HepG2 (cell line): ENCODE data around the gene MCF2L. TPM values are rescaled to one million over a fixed set of nuclear protein-coding genes. Genes with fewer than 3 reads are reported as not detected.

Source experiments
- AGO2 ChIP-seq: fragments of 200-400 bp; formaldehyde crosslinking; optimal IDR thresholded peaks from 2 replicates; pipeline ENCODE3; 2017; ENCODE audit warnings: mild to moderate bottlenecking, low read depth, low read length, moderate library complexity
- ARHGAP35 ChIP-seq: sonication (generic); formaldehyde crosslinking; IDR thresholded peaks from 2 replicates; pipeline ENCODE4 v1.9.0; 2022; ENCODE audit warnings: mild to moderate bottlenecking, inconsistent platforms, moderate library complexity, missing genetic modification reagents, borderline replicate concordance
- KDM2A ChIP-seq: sonication (generic); formaldehyde crosslinking; IDR thresholded peaks from 2 replicates; pipeline ENCODE4 v1.4.0; 2020; ENCODE audit warnings: low read depth, missing genetic modification reagents, borderline replicate concordance
- KLF11 ChIP-seq: IDR thresholded peaks from 2 replicates; pipeline ENCODE4 v1.6.1; 2016; ENCODE audit warnings: missing compliant biosample characterization
- MED1 ChIP-seq: sonication (generic); formaldehyde crosslinking; IDR thresholded peaks from 2 replicates; pipeline ENCODE4 v1.4.0; 2020; ENCODE audit warnings: missing genetic modification reagents
- NFATC3 ChIP-seq: sonication (generic); formaldehyde crosslinking; IDR thresholded peaks from 2 replicates; pipeline ENCODE4 v1.5.1; 2020; ENCODE audit warnings: mild to moderate bottlenecking, missing genetic modification reagents
- SALL1 ChIP-seq: sonication (generic); formaldehyde crosslinking; IDR thresholded peaks from 2 replicates; pipeline ENCODE4 v1.8.0; 2022; ENCODE audit warnings: mild to moderate bottlenecking, missing genetic modification reagents
- SNAPC2 ChIP-seq: sonication (generic); formaldehyde crosslinking; IDR thresholded peaks from 2 replicates; pipeline ENCODE4 v1.8.1; 2022; ENCODE audit warnings: mild to moderate bottlenecking, missing genetic modification reagents
- ZBTB7A ChIP-seq: sonication (generic); formaldehyde crosslinking; IDR thresholded peaks from 2 replicates; pipeline ENCODE4 v1.8.0; 2022; ENCODE audit warnings: mild to moderate bottlenecking, missing genetic modification reagents
- ZNF235 ChIP-seq: sonication (generic); formaldehyde crosslinking; IDR thresholded peaks from 2 replicates; pipeline ENCODE4 v1.8.1; 2023; ENCODE audit warnings: mild to moderate bottlenecking, missing genetic modification reagents, borderline replicate concordance
- ZNF263 ChIP-seq: sonication (generic); formaldehyde crosslinking; IDR thresholded peaks from 2 replicates; pipeline ENCODE4 v1.4.0; 2020; ENCODE audit warnings: missing genetic modification reagents
- ZNF292 ChIP-seq: sonication (generic); formaldehyde crosslinking; IDR thresholded peaks from 2 replicates; pipeline ENCODE4 v1.8.1; 2022; ENCODE audit warnings: mild to moderate bottlenecking, low read depth, missing genetic modification reagents, borderline replicate concordance
- ZNF3 ChIP-seq: IDR thresholded peaks from 2 replicates; pipeline ENCODE4 v1.7.0; 2017; ENCODE audit warnings: inconsistent platforms
- ZNF431 ChIP-seq: sonication (generic); formaldehyde crosslinking; IDR thresholded peaks from 2 replicates; pipeline ENCODE4 v1.9.0; 2022; ENCODE audit warnings: missing genetic modification reagents, low read depth, mild to moderate bottlenecking, borderline replicate concordance
- ZNF564 ChIP-seq: sonication (generic); formaldehyde crosslinking; IDR thresholded peaks from 2 replicates; pipeline ENCODE4 v1.8.1; 2023; ENCODE audit warnings: mild to moderate bottlenecking, missing genetic modification reagents
- ZNF687 ChIP-seq: sonication (generic); formaldehyde crosslinking; IDR thresholded peaks from 2 replicates; pipeline ENCODE4 v1.5.1; 2020; ENCODE audit warnings: mild to moderate bottlenecking, missing genetic modification reagents, moderate library complexity
- ZNF782 ChIP-seq: sonication (generic); formaldehyde crosslinking; IDR thresholded peaks from 2 replicates; pipeline ENCODE4 v1.4.0; 2020; ENCODE audit warnings: missing genetic modification reagents, mild to moderate bottlenecking, borderline replicate concordance
- ZNF878 ChIP-seq: sonication (generic); formaldehyde crosslinking; IDR thresholded peaks from 2 replicates; pipeline ENCODE4 v1.8.1; 2023; ENCODE audit warnings: mild to moderate bottlenecking, missing genetic modification reagents, moderate library complexity
- ZSCAN22 ChIP-seq: sonication (generic); formaldehyde crosslinking; IDR thresholded peaks from 2 replicates; pipeline ENCODE4 v1.4.0; 2020; ENCODE audit warnings: mild to moderate bottlenecking, missing genetic modification reagents
- ZXDC ChIP-seq: sonication (generic); formaldehyde crosslinking; IDR thresholded peaks from 2 replicates; pipeline ENCODE4 v1.5.0; 2020; ENCODE audit warnings: mild to moderate bottlenecking, missing genetic modification reagents
- polyA plus RNA-seq, 8 experiments: library from polyadenylated mRNA; depleted of rRNA in 3 of 8; stranded (reverse) in 7 of 8; unstranded in 1 of 8; fragments of >200 nt; fragmentation: Illumina TruSeq in 4 of 8; extraction: Trizol in 4 of 8; gene quantifications; 2 replicates each; pipeline versions ENCODE4 v1.2.1 to v1.2.3, GENCODE V29; 2011 to 2016; ENCODE audit warnings: low read depth in 4 of 8, missing spikeins in 1 of 8, mixed read lengths in 1 of 8; ENCODE audit not compliant: insufficient read depth in 1 of 8
- total RNA-seq, 5 experiments: library from RNA; depleted of rRNA; stranded (reverse); fragments of >200 nt; fragmentation: Illumina TruSeq; extraction: Trizol; gene quantifications; 2 replicates each; pipeline ENCODE4 v1.2.3, GENCODE V29; 2016; ENCODE audit warnings: low read depth in 1 of 5

MCF2L gene
- total and polyA plus RNA-seq, 2 of the 13 experiments (the other 11 are each of a cell fraction or from before 2014, with no cell fraction given): 19.4 to 28.4 TPM

- peak; percentile 18; the same call in 1 of the 2 replicates for TF ChIP-seq ZNF235 (CRISPR knock-in tag)
- peak; percentile 42 for TF ChIP-seq AGO2
- TF ChIP-seq ZSCAN22 (CRISPR knock-in tag): peak; percentile 89; the same call in 1 of the 2 replicates
- 0 out of 2 replicates have a peak, but pooled peaks have one; percentile 43 for TF ChIP-seq ZNF263 (CRISPR knock-in tag)
- TF ChIP-seq ZNF564 (CRISPR knock-in tag): no peak
- no peak for TF ChIP-seq ZNF292 (CRISPR knock-in tag)
- no peak for TF ChIP-seq ARHGAP35 (CRISPR knock-in tag)
- TF ChIP-seq MED1 (CRISPR knock-in tag): peak; percentile 19; the same call in 1 of the 2 replicates
- TF ChIP-seq ZNF687 (CRISPR knock-in tag): peak; percentile 69
- 0 out of 2 replicates have a peak, but pooled peaks have one; percentile 16 for TF ChIP-seq ZNF431 (CRISPR knock-in tag)
- TF ChIP-seq ZBTB7A (CRISPR knock-in tag): peak; percentile 44; the same call in 1 of the 2 replicates
- TF ChIP-seq SNAPC2 (CRISPR knock-in tag): no peak
- TF ChIP-seq ZNF782 (CRISPR knock-in tag): 0 out of 2 replicates have a peak, but pooled peaks have one; percentile 10
- no peak for TF ChIP-seq ZNF3
- TF ChIP-seq NFATC3 (CRISPR knock-in tag): no peak
- 0 out of 2 replicates have a peak, but pooled peaks have one; percentile 16 for TF ChIP-seq ZXDC
- TF ChIP-seq SALL1: peak; percentile 35; the same call in 1 of the 2 replicates
- TF ChIP-seq KLF11 (CRISPR knock-in tag): no peak
- TF ChIP-seq ZNF878: no peak
- 0 out of 2 replicates have a peak, but pooled peaks have one; percentile 41 for TF ChIP-seq KDM2A (CRISPR knock-in tag)
Measured at GRCh38 chr13:113123226-113124201, 154.5 kb downstream of the MCF2L start (continued).
